Endodermal cell (in vitro differentiated cells): ENCODE results near the gene GBF1. TPM values are rescaled to one million over a fixed set of nuclear protein-coding genes. Genes with fewer than 3 reads are reported as not detected.

ENCODE experiments used
- DNase-seq: peaks from one replicate; pipeline ENCODE4 v3.0.0-alpha.2; 2017
- H3K27ac ChIP-seq: 2 replicates; pipeline ENCODE4 v1.5.1; 2013; ENCODE audit warnings: mild to moderate bottlenecking, low read depth, low read length, moderate library complexity
- H3K27me3 ChIP-seq: 2 replicates; pipeline ENCODE4 v1.6.1; 2013; ENCODE audit warnings: mild to moderate bottlenecking, low read length, moderate library complexity; ENCODE audit not compliant: insufficient read depth, control insufficient read depth, poor library complexity, severe bottlenecking
- H3K36me3 ChIP-seq: 2 replicates; pipeline ENCODE4 v1.7.0; 2013; ENCODE audit warnings: mild to moderate bottlenecking, low read length, moderate library complexity; ENCODE audit not compliant: control insufficient read depth, insufficient read depth
- H3K4me1 ChIP-seq: one replicate; pipeline ENCODE4 v1.7.0; 2013; ENCODE audit warnings: low read length; ENCODE audit not compliant: control insufficient read depth, insufficient read depth
- H3K4me3 ChIP-seq: 2 replicates; pipeline ENCODE4 v1.5.1; 2013; ENCODE audit warnings: mild to moderate bottlenecking, low read length, moderate library complexity
- H3K9ac ChIP-seq: 2 replicates; pipeline ENCODE4 v1.6.1; 2013; ENCODE audit warnings: mild to moderate bottlenecking, low read length, moderate library complexity; ENCODE audit not compliant: poor library complexity, severe bottlenecking; ENCODE audit errors: extremely low read depth
- H3K9me3 ChIP-seq: 2 replicates; pipeline ENCODE4 v1.6.1; 2013; ENCODE audit warnings: mild to moderate bottlenecking, low read length, moderate library complexity; ENCODE audit not compliant: control insufficient read depth
- H3K27ac Mint-ChIP-seq: 2 replicates; pipeline ENCODE4 v1.8.0; 2020; ENCODE audit warnings: mixed read lengths
- H3K27me3 Mint-ChIP-seq: 2 replicates; pipeline ENCODE4 v1.8.0; 2021; ENCODE audit warnings: mild to moderate bottlenecking, mixed read lengths; ENCODE audit not compliant: insufficient read depth
- H3K36me3 Mint-ChIP-seq: 2 replicates; pipeline ENCODE4 v1.8.0; 2020; ENCODE audit warnings: low read depth, mixed read lengths
- H3K4me1 Mint-ChIP-seq: 2 replicates; pipeline ENCODE4 v1.8.0; 2020; ENCODE audit warnings: mixed read lengths
- H3K4me3 Mint-ChIP-seq: 2 replicates; pipeline ENCODE4 v1.8.0; 2020; ENCODE audit warnings: mild to moderate bottlenecking, moderate library complexity, mixed read lengths
- H3K9me3 Mint-ChIP-seq: 2 replicates; pipeline ENCODE4 v1.8.0; 2020; ENCODE audit warnings: mild to moderate bottlenecking, mixed read lengths
- WGBS, 2 experiments: methylation state at CpG; one replicate each; pipeline versions ENCODE4 v1.1.5 to v1.1.7; 2013; ENCODE audit warnings: missing lambda C conversion rate in 2 of 2, mixed read lengths in 1 of 2; ENCODE audit not compliant: insufficient coverage in 1 of 2, insufficient read length in 1 of 2; 5-methylcytosine and 5-hydroxymethylcytosine counted together
- total RNA-seq, 2 donors: library from RNA; stranded (reverse); fragmentation: NEBNext Ultra II Directional in 1 of 2; extraction: Animal tissue kit (Norgen Biotek cat#: 25700) in 1 of 2; gene quantifications; 2 replicates in 1 of 2; 3 replicates in 1 of 2; pipeline ENCODE4 v1.2.1, GENCODE V29; 2021
- TF ChIP-seq, protein P1 (sequence below): fragments of 200-600 bp; sonication (generic); conservative IDR thresholded peaks from 2 replicates; pipeline ENCODE4 v1.5.0; 2021; ENCODE audit warnings: antibody characterized with exemption, mild to moderate bottlenecking

The GBF1 gene
- total RNA-seq, 2 donors from 2014 or later, result 31.1 to 31.4 TPM

DNA sequence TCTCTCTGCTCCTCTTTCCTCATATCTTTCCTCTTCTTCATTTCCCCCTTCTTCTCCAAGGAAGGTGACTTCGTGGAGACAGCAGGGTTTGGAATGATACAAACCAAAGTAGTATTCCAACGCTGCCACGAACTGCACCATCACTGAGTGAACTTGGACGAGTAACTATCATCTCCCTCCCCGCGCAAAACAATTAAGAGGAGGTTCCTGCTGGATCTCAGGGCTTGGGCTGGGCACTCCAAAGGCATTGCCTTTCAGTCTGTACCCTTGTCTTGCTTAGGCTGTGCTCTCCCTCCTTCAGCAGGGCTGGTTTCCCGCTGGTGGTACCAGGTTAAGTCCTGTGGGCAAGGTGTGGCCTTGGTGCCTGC lies 3.2 kb upstream of the GBF1 start:
- H3K36me3 ChIP-seq, result no peaks in the 10 kb centered on the region
- H3K27ac ChIP-seq, result no peak overlapping the region
- DNase-seq, result no peak
- Mint-ChIP-seq H3K27me3 (peaks cover 69% of the 10 kb centered on the region), H3K4me3 (peak overlapping the region; percentile 51), H3K27ac (no peak overlapping the region), H3K36me3 (no peaks in the 10 kb centered on the region), H3K4me1 (peaks cover 25% of the 10 kb centered on the region), H3K9me3 (no peaks in the 10 kb centered on the region)
- H3K4me1 ChIP-seq, result no peaks in the 10 kb centered on the region
- H3K27me3 ChIP-seq, result peaks cover 64% of the 10 kb centered on the region
- H3K4me3 ChIP-seq, result peak overlapping the region; percentile 79
- no peaks in the 10 kb centered on the region for H3K9me3 ChIP-seq
- 44 to 48% methylated on average over 6 to 7 of the region's 7 CpGs for WGBS, 2 experiments
- TF ChIP-seq, protein P1, sequence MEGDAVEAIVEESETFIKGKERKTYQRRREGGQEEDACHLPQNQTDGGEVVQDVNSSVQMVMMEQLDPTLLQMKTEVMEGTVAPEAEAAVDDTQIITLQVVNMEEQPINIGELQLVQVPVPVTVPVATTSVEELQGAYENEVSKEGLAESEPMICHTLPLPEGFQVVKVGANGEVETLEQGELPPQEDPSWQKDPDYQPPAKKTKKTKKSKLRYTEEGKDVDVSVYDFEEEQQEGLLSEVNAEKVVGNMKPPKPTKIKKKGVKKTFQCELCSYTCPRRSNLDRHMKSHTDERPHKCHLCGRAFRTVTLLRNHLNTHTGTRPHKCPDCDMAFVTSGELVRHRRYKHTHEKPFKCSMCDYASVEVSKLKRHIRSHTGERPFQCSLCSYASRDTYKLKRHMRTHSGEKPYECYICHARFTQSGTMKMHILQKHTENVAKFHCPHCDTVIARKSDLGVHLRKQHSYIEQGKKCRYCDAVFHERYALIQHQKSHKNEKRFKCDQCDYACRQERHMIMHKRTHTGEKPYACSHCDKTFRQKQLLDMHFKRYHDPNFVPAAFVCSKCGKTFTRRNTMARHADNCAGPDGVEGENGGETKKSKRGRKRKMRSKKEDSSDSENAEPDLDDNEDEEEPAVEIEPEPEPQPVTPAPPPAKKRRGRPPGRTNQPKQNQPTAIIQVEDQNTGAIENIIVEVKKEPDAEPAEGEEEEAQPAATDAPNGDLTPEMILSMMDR, result no peak
- H3K9ac ChIP-seq, result peak overlapping the region; percentile 34

DNA sequence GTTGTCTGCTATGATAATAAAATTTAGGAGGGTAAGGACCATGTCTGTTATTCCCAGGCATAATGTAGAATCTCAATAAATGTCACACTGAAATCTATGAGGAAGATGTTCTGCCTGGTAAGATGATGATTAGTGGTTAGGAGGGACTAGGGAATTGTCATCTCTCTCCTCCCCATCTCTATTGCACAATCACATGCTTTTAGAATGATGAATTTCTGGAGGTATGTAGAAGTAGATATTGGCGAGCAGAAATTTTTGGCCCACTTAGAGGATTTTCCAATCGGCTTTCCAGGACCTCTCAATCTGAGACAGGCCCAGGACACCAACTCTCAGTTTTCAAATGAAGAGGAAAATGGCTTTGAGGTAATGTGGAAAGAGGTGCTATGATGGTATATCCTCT lies 2.0 kb upstream of the GBF1 start:
- TF ChIP-seq, protein P1, result no peak
- Mint-ChIP-seq H3K9me3 (no peaks in the 10 kb centered on the region), H3K27me3 (peaks cover 58% of the 10 kb centered on the region), H3K4me3 (no peak overlapping the region), H3K27ac (no peak overlapping the region), H3K36me3 (peaks cover 1% of the 10 kb centered on the region), H3K4me1 (peaks cover 33% of the 10 kb centered on the region)
- no peak for DNase-seq
- peaks cover 5% of the 10 kb centered on the region for H3K4me1 ChIP-seq
- H3K4me3 ChIP-seq, result no peak overlapping the region
- H3K36me3 ChIP-seq, result no peaks in the 10 kb centered on the region
- H3K9me3 ChIP-seq, result no peaks in the 10 kb centered on the region
- H3K27ac ChIP-seq, result no peak overlapping the region
- H3K9ac ChIP-seq, result no peak overlapping the region
- 94% methylated on average over 2 of the region's 2 CpGs for WGBS, 2 experiments
- peaks cover 52% of the 10 kb centered on the region for H3K27me3 ChIP-seq

DNA sequence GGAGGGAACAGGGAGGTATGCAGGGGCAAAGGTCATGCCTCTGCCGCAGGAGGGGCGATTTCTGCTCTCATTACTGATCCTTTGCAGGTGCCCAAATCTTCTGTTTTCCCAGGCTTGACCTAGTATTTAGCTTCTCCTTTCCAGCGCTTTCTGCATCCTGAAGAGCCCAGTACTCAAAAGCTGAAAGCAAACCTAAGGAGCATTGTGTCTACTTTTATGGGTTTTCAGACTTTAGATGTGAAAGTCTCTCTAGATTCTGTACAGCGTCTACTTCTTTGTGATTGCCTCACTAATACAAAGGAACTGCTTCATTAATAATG lies 560 bp downstream of the GBF1 start:
- Histone ChIP-seq H3K9me3 (no peaks in the 10 kb centered on the region), H3K9ac (peak overlapping the region; percentile 91), H3K36me3 (peaks cover 13% of the 10 kb centered on the region), H3K27me3 (peaks cover 27% of the 10 kb centered on the region), H3K4me3 (peak overlapping the region; percentile 100), H3K4me1 (peaks cover 5% of the 10 kb centered on the region), H3K27ac (peak overlapping the region; percentile 81)
- peaks cover 3% of the 10 kb centered on the region for H3K36me3 Mint-ChIP-seq
- TF ChIP-seq, protein P1, result no peak
- H3K27me3 Mint-ChIP-seq, result peaks cover 33% of the 10 kb centered on the region
- peak overlapping the region; percentile 91 for H3K4me3 Mint-ChIP-seq
- no peak for DNase-seq
- H3K4me1 Mint-ChIP-seq, result peaks cover 30% of the 10 kb centered on the region
- H3K27ac Mint-ChIP-seq, result peak overlapping the region; percentile 95
- WGBS, 2 experiments, result 7 to 11% methylated on average over 3 to 4 of the region's 4 CpGs
- no peaks in the 10 kb centered on the region for H3K9me3 Mint-ChIP-seq
